HG02973 (cell line): ENCODE results near the gene OR1J1.

Source experiments
- ATAC-seq: cut with Tn5 transposase; IDR thresholded peaks from one replicate; pipeline ENCODE4 v1.9.1; 2021; ENCODE audit warnings: moderate library complexity; ENCODE audit not compliant: unreplicated experiment

Gene OR1J1

GRCh38 chr9:122445155-122445749 lies 32.5 kb downstream of the OR1J1 start:
- ATAC-seq = no peak

GRCh38 chr9:122444041-122444733 lies 33.5 kb downstream of the OR1J1 start:
- ATAC-seq = no peak

GRCh38 chr9:122442568-122442967 lies 35.2 kb downstream of the OR1J1 start:
- no peak for ATAC-seq
